OCI-LY7 (cell line): ENCODE results near the gene SLC35F1. TPM values are rescaled to one million over a fixed set of nuclear protein-coding genes. Genes with fewer than 3 reads are reported as not detected.
"Not testable (repeated sequence)": the region's sequence is repeated elsewhere in the genome, so short reads cannot be mapped to it uniquely, and the experiment has no call there.

Experiments
- BruUV-seq: library from RNA; stranded (reverse); fragments of 400-500 nt; replicated peaks from 2 replicates; lab custom pipeline; 2021; lab: Mats Ljungman, UMichigan
- CTCF ChIA-PET: fragments of 300-600 bp; sonication (Branson Sonifier 250); formaldehyde crosslinking; loops from one replicate; lab custom pipeline; 2022; ENCODE audit warnings: antibody characterized with exemption; ENCODE audit not compliant: unreplicated experiment; lab: Charles Lee
- POLR2A ChIA-PET: fragments of 300-600 bp; sonication (Branson Sonifier 250); formaldehyde crosslinking; loops from one replicate; lab custom pipeline; 2022; ENCODE audit warnings: antibody characterized with exemption; lab: Charles Lee
- DNase-seq: peaks from one replicate; pipeline ENCODE4 v3.0.0-alpha.2; 2015; ENCODE audit warnings: low spot score
- H2AFZ ChIP-seq: fragments of 200-600 bp; sonication (generic), shearing (Covaris generic); 2 replicates; pipeline ENCODE4 v1.6.1; 2014; ENCODE audit warnings: mild to moderate bottlenecking, antibody characterized with exemption, low read length, moderate library complexity
- H3K27ac ChIP-seq: fragments of 200-600 bp; sonication (generic); 2 replicates; pipeline ENCODE4 v1.5.1; 2014; ENCODE audit warnings: mixed run types, low read depth, mild to moderate bottlenecking, moderate library complexity, low read length, inconsistent platforms; ENCODE audit not compliant: poor library complexity, severe bottlenecking
- H3K36me3 ChIP-seq: fragments of 200-600 bp; sonication (generic); 2 replicates; pipeline ENCODE4 v1.6.1; 2014; ENCODE audit warnings: mild to moderate bottlenecking, antibody characterized with exemption, low read length, moderate library complexity, mixed read lengths; ENCODE audit not compliant: insufficient read depth
- H3K4me1 ChIP-seq: fragments of 200-600 bp; sonication (generic); 2 replicates; pipeline ENCODE4 v1.5.1; 2014; ENCODE audit warnings: mild to moderate bottlenecking, low read length; ENCODE audit not compliant: insufficient read depth, poor library complexity, severe bottlenecking
- H3K4me2 ChIP-seq: fragments of 200-600 bp; sonication (generic); 2 replicates; pipeline ENCODE4 v1.6.1; 2014; ENCODE audit warnings: mild to moderate bottlenecking, low read length
- H3K4me3 ChIP-seq: fragments of 200-600 bp; sonication (generic); 2 replicates; pipeline ENCODE4 v1.5.1; 2014; ENCODE audit warnings: mild to moderate bottlenecking, low read depth, low read length; ENCODE audit not compliant: poor library complexity, severe bottlenecking
- H3K79me2 ChIP-seq: fragments of 200-600 bp; sonication (generic); 2 replicates; pipeline ENCODE4 v1.6.1; 2016; ENCODE audit warnings: low read depth, mild to moderate bottlenecking, low read length, moderate library complexity, mixed read lengths; ENCODE audit not compliant: insufficient read depth
- H3K9me2 ChIP-seq: fragments of 200-600 bp; sonication (generic); 2 replicates; pipeline ENCODE4 v1.6.1; 2016; ENCODE audit warnings: mild to moderate bottlenecking, low read length, mixed read lengths; ENCODE audit not compliant: insufficient read depth
- H3K9me3 ChIP-seq: fragments of 200-600 bp; sonication (generic); 2 replicates; pipeline ENCODE4 v1.6.1; 2014; ENCODE audit warnings: mild to moderate bottlenecking, mixed run types, low read length, mixed read lengths
- H4K20me1 ChIP-seq: fragments of 200-600 bp; sonication (generic); 2 replicates; pipeline ENCODE4 v1.6.1; 2014; ENCODE audit warnings: mild to moderate bottlenecking, antibody characterized with exemption, low read length, moderate library complexity, mixed read lengths; ENCODE audit not compliant: insufficient read depth
- EZH2phosphoT487 ChIP-seq: fragments of 200-600 bp; sonication (generic); IDR thresholded peaks from 2 replicates; pipeline ENCODE4 v1.6.1; 2018; ENCODE audit warnings: low read depth, borderline replicate concordance, mild to moderate bottlenecking, mixed run types, antibody characterized with exemption, low read length, moderate library complexity, mixed read lengths
- intact Hi-C: fragments of 100-400 bp; cut with micrococcal nuclease; formaldehyde crosslinking; loops from one replicate; pipeline ENCODE4 v1.10.0; 2022; ENCODE audit not compliant: unreplicated experiment
- total RNA-seq, 2 experiments: library from RNA; depleted of rRNA in 1 of 2; stranded (reverse); fragments of >200 nt in 1 of 2; shearing (Covaris generic) in 1 of 2; gene quantifications; 2 replicates each; pipeline ENCODE4 v1.2.3, GENCODE V29; 2014 to 2022
- TF ChIP-seq, protein P1 (sequence below): fragments of 200-600 bp; sonication (generic); conservative IDR thresholded peaks from 2 replicates; pipeline ENCODE4 v1.5.1; 2014; ENCODE audit warnings: mild to moderate bottlenecking, antibody characterized with exemption, low read length, moderate library complexity, mixed read lengths

The SLC35F1 gene
- total RNA-seq, 2 experiments from 2014 or later, result 0.03 TPM; not detected in 1

GRCh38 chr6:118029967-118030366, 122.9 kb downstream of the SLC35F1 start:
- H3K36me3 ChIP-seq, result no peaks in the 10 kb centered on the region
- no TSS peak for BruUV-seq
- H3K27ac ChIP-seq, result no peak overlapping the region
- no peaks in the 10 kb centered on the region for H3K4me1 ChIP-seq
- intact Hi-C loops, result no loop called here
- no peaks in the 10 kb centered on the region for H3K79me2 ChIP-seq
- H4K20me1 ChIP-seq, result no peaks in the 10 kb centered on the region
- H3K4me3 ChIP-seq, result no peak overlapping the region
- no peak overlapping the region for H2AFZ ChIP-seq
- H3K9me2 ChIP-seq, result no peaks in the 10 kb centered on the region
- TF ChIP-seq EZH2phosphoT487, result no peak
- TF ChIP-seq, protein P1, sequence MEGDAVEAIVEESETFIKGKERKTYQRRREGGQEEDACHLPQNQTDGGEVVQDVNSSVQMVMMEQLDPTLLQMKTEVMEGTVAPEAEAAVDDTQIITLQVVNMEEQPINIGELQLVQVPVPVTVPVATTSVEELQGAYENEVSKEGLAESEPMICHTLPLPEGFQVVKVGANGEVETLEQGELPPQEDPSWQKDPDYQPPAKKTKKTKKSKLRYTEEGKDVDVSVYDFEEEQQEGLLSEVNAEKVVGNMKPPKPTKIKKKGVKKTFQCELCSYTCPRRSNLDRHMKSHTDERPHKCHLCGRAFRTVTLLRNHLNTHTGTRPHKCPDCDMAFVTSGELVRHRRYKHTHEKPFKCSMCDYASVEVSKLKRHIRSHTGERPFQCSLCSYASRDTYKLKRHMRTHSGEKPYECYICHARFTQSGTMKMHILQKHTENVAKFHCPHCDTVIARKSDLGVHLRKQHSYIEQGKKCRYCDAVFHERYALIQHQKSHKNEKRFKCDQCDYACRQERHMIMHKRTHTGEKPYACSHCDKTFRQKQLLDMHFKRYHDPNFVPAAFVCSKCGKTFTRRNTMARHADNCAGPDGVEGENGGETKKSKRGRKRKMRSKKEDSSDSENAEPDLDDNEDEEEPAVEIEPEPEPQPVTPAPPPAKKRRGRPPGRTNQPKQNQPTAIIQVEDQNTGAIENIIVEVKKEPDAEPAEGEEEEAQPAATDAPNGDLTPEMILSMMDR, result no peak
- ChIA-PET CTCF (no interaction called here), POLR2A (no interaction called here)
- no peak for DNase-seq
- H3K9me3 ChIP-seq, result no peaks in the 10 kb centered on the region
- H3K4me2 ChIP-seq, result no peak overlapping the region

- POLR2A ChIA-PET, BruUV-seq, intact Hi-C loops: not testable (repeated sequence)
Measured at GRCh38 chr6:118037479-118037878, 130.4 kb downstream of the SLC35F1 start.

DNA sequence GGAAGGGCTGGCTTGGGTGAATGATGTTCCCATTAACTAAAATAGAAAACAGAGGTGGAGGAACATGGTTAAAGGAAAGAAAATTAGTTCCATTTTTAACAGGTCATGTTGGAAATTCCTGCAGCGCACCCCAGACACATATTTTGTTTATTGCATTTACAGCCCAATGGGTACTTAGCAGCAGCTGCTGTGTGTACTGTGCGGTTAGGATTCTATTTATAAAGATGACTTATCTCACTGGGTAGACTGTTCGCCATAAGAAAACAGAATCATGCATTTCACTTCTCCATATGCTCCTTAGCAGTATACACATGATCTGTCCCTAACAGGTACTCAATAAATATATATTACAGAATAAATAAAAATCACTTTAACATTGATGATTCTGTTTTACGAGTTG, 135.8 kb downstream of the SLC35F1 start:
- intact Hi-C loops, result no loop called here
- no peak for TF ChIP-seq EZH2phosphoT487
- TF ChIP-seq, protein P1, result no peak
- BruUV-seq, result no TSS peak

More at GRCh38 chr6:118037479-118037878, 130.4 kb downstream of the SLC35F1 start:
- H3K4me2 ChIP-seq, H3K9me3 ChIP-seq, H3K4me3 ChIP-seq, H4K20me1 ChIP-seq, H3K36me3 ChIP-seq, H3K79me2 ChIP-seq, H3K9me2 ChIP-seq, H3K4me1 ChIP-seq, H2AFZ ChIP-seq, DNase-seq, H3K27ac ChIP-seq, CTCF ChIA-PET: not testable (repeated sequence)

More for the DNA sequence above, 135.8 kb downstream of the SLC35F1 start:
- H3K9me2 ChIP-seq, result no peaks in the 10 kb centered on the region
- H4K20me1 ChIP-seq, result no peaks in the 10 kb centered on the region
- H3K4me2 ChIP-seq, result no peak overlapping the region
- no peaks in the 10 kb centered on the region for H3K79me2 ChIP-seq
- ChIA-PET CTCF (no interaction called here), POLR2A (no interaction called here)
- H3K4me3 ChIP-seq, result no peak overlapping the region
- H3K27ac ChIP-seq, result no peak overlapping the region
- no peak overlapping the region for H2AFZ ChIP-seq
- no peaks in the 10 kb centered on the region for H3K9me3 ChIP-seq
- H3K4me1 ChIP-seq, result no peaks in the 10 kb centered on the region
- DNase-seq, result no peak
- H3K36me3 ChIP-seq, result no peaks in the 10 kb centered on the region
